Sigmoid colon (tissue), 4 donors: ENCODE data around the gene BTNL3.
"Not testable (repeated sequence)": the region's sequence is repeated elsewhere in the genome, so short reads cannot be mapped to it uniquely, and the experiment has no call there.

Source experiments
- EP300 ChIP-seq, 4 donors: sonication (generic); formaldehyde crosslinking; IDR thresholded peaks; one replicate each; pipeline ENCODE4 v1.6.1; 2017; ENCODE audit warnings: antibody characterized with exemption in 4 of 4
- POLR2A ChIP-seq, 2 donors: fragments of 450-650 bp; IDR thresholded peaks; one replicate each; pipeline ENCODE4 v1.6.1; 2016; ENCODE audit warnings: antibody characterized with exemption in 2 of 2, mild to moderate bottlenecking in 2 of 2, moderate library complexity in 2 of 2
- POLR2AphosphoS5 ChIP-seq, 4 donors: sonication (generic); formaldehyde crosslinking; IDR thresholded peaks; one replicate each; pipeline ENCODE4 v1.6.1; 2017; ENCODE audit warnings: antibody characterized with exemption in 4 of 4
- TF ChIP-seq, protein P1 (sequence below), 4 experiments: fragments of 450-650 bp in 3 of 4; fragments of 200-600 bp in 1 of 4; IDR thresholded peaks; one replicate each; pipeline ENCODE4 v1.5.1; 2016 to 2019; ENCODE audit warnings: antibody characterized with exemption in 4 of 4, mild to moderate bottlenecking in 3 of 4, moderate library complexity in 2 of 4

DNA sequence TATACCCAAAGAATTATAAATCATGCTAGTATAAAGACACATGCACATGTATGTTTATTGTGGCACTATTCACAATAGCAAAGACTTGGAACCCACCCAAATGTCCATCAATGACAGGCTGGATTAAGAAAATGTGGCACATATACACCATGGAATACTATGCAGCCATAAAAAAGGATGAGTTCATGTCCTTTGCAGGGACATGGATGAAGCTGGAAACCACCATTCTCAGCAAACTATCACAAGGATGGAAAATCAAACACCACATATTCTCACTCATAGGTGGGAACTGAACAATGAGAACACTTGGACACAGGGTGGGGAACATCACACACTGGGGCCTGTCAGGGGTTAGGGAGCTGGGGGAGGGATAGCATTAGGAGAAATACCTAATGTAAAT, 26.0 kb downstream of the BTNL3 start:
- TF ChIP-seq, protein P1, sequence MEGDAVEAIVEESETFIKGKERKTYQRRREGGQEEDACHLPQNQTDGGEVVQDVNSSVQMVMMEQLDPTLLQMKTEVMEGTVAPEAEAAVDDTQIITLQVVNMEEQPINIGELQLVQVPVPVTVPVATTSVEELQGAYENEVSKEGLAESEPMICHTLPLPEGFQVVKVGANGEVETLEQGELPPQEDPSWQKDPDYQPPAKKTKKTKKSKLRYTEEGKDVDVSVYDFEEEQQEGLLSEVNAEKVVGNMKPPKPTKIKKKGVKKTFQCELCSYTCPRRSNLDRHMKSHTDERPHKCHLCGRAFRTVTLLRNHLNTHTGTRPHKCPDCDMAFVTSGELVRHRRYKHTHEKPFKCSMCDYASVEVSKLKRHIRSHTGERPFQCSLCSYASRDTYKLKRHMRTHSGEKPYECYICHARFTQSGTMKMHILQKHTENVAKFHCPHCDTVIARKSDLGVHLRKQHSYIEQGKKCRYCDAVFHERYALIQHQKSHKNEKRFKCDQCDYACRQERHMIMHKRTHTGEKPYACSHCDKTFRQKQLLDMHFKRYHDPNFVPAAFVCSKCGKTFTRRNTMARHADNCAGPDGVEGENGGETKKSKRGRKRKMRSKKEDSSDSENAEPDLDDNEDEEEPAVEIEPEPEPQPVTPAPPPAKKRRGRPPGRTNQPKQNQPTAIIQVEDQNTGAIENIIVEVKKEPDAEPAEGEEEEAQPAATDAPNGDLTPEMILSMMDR (IDR thresholded peaks at IDR 0.05) = not testable (repeated sequence)
- TF ChIP-seq POLR2A, EP300, POLR2AphosphoS5 (IDR thresholded peaks at IDR 0.05): not testable (repeated sequence)
